Loucy (cell line): Measurements from ENCODE around the gene GFY.
"Not testable (repeated sequence)": the region's sequence is repeated elsewhere in the genome, so short reads cannot be mapped to it uniquely, and the experiment has no call there.

ENCODE experiments used
- H2AFZ ChIP-seq: fragments of 200-600 bp; sonication (generic); 2 replicates; pipeline ENCODE4 v1.6.0; 2016; ENCODE audit warnings: antibody characterized with exemption, mild to moderate bottlenecking, low read length, moderate library complexity
- H3F3A ChIP-seq: fragments of 200-600 bp; 2 replicates; pipeline ENCODE4 v1.6.0; 2016; ENCODE audit warnings: antibody characterized with exemption, low read depth, mild to moderate bottlenecking
- H3K27me3 ChIP-seq: fragments of 200-600 bp; sonication (generic); 2 replicates; pipeline ENCODE4 v1.6.1; 2014; ENCODE audit warnings: low read length, mild to moderate bottlenecking; ENCODE audit not compliant: insufficient read depth, poor library complexity, severe bottlenecking
- H3K36me3 ChIP-seq: fragments of 200-600 bp; sonication (generic); 2 replicates; pipeline ENCODE4 v1.6.1; 2016; ENCODE audit warnings: low read length; ENCODE audit not compliant: insufficient read depth
- H3K4me1 ChIP-seq: fragments of 200-600 bp; sonication (generic); 2 replicates; pipeline ENCODE4 v1.5.1; 2014; ENCODE audit warnings: low read length, mild to moderate bottlenecking; ENCODE audit not compliant: insufficient read depth, poor library complexity, severe bottlenecking
- H3K4me2 ChIP-seq: fragments of 200-600 bp; sonication (generic); 2 replicates; pipeline ENCODE4 v1.6.0; 2014; ENCODE audit warnings: antibody characterized with exemption, low read length, low read depth, mild to moderate bottlenecking; ENCODE audit not compliant: poor library complexity, severe bottlenecking
- H3K4me3 ChIP-seq: fragments of 200-600 bp; sonication (generic); 2 replicates; pipeline ENCODE4 v1.5.1; 2014; ENCODE audit warnings: low read length, mild to moderate bottlenecking, mixed read lengths; ENCODE audit not compliant: poor library complexity, severe bottlenecking
- H3K79me2 ChIP-seq: fragments of 200-600 bp; sonication (generic); 2 replicates; pipeline ENCODE4 v1.6.1; 2014; ENCODE audit warnings: low read length; ENCODE audit not compliant: insufficient read depth
- H3K9ac ChIP-seq: fragments of 200-600 bp; sonication (generic); 2 replicates; pipeline ENCODE4 v1.6.0; 2014; ENCODE audit warnings: mild to moderate bottlenecking, low read depth, low read length, moderate library complexity; ENCODE audit not compliant: poor library complexity, severe bottlenecking
- H3K9me2 ChIP-seq: fragments of 200-600 bp; sonication (generic); replicated peaks from 2 replicates; pipeline ENCODE4 v1.6.1; 2016; ENCODE audit warnings: low read depth, low read length, mixed read lengths
- H3K9me3 ChIP-seq: fragments of 200-600 bp; sonication (generic); 2 replicates; pipeline ENCODE4 v1.6.1; 2014; ENCODE audit warnings: mild to moderate bottlenecking, antibody characterized with exemption, low read length, low read depth; ENCODE audit not compliant: insufficient read depth
- H4K20me1 ChIP-seq: fragments of 200-600 bp; sonication (generic); 2 replicates; pipeline ENCODE4 v1.6.0; 2014; ENCODE audit warnings: antibody characterized with exemption, low read length, mild to moderate bottlenecking; ENCODE audit not compliant: insufficient read depth, poor library complexity, severe bottlenecking
- EZH2phosphoT487 ChIP-seq: fragments of 200-600 bp; IDR thresholded peaks from 2 replicates; pipeline ENCODE4 v1.6.1; 2018; ENCODE audit warnings: antibody characterized with exemption, mild to moderate bottlenecking, moderate library complexity, borderline replicate concordance
- TF ChIP-seq, protein P1 (sequence below): fragments of 200-600 bp; sonication (generic); conservative IDR thresholded peaks from 2 replicates; pipeline ENCODE4 v1.5.1; 2014; ENCODE audit warnings: mild to moderate bottlenecking, antibody characterized with exemption, low read length

The GFY gene

DNA sequence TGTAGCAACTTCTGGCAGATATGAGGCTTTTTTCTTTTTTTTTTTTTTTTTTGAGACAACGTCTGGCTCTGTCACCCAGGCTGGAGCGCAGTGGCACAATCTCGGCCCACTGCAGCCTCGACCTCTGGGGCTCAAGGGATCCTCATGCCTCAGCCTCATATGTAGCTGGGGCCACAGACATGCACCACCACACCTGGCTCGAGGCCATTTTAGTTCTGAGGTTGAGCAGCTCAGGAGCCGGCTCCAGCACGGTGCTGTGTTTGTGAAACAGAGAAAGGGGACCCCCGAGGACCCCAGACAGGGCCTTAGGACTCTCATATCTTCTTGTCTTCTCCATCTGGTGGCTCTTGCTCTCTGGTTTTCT, 45.4 kb downstream of the GFY start:
- no peaks in the 10 kb centered on the region for H3K36me3 ChIP-seq
- no peak overlapping the region for H2AFZ ChIP-seq
- TF ChIP-seq, protein P1, sequence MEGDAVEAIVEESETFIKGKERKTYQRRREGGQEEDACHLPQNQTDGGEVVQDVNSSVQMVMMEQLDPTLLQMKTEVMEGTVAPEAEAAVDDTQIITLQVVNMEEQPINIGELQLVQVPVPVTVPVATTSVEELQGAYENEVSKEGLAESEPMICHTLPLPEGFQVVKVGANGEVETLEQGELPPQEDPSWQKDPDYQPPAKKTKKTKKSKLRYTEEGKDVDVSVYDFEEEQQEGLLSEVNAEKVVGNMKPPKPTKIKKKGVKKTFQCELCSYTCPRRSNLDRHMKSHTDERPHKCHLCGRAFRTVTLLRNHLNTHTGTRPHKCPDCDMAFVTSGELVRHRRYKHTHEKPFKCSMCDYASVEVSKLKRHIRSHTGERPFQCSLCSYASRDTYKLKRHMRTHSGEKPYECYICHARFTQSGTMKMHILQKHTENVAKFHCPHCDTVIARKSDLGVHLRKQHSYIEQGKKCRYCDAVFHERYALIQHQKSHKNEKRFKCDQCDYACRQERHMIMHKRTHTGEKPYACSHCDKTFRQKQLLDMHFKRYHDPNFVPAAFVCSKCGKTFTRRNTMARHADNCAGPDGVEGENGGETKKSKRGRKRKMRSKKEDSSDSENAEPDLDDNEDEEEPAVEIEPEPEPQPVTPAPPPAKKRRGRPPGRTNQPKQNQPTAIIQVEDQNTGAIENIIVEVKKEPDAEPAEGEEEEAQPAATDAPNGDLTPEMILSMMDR = no peak
- TF ChIP-seq EZH2phosphoT487 = no peak
- no peaks in the 10 kb centered on the region for H3K9me3 ChIP-seq
- peak overlapping the region; percentile 68 for H3K4me2 ChIP-seq
- H3F3A ChIP-seq = peaks cover 19% of the 10 kb centered on the region
- H3K27me3 ChIP-seq = no peaks in the 10 kb centered on the region
- H4K20me1 ChIP-seq = no peaks in the 10 kb centered on the region
- H3K9me2 ChIP-seq = no peaks in the 10 kb centered on the region
- no peaks in the 10 kb centered on the region for H3K79me2 ChIP-seq
- H3K4me3 ChIP-seq = peak overlapping the region; percentile 39
- peak overlapping the region; percentile 60 for H3K9ac ChIP-seq
- H3K4me1 ChIP-seq = peaks cover 54% of the 10 kb centered on the region

DNA sequence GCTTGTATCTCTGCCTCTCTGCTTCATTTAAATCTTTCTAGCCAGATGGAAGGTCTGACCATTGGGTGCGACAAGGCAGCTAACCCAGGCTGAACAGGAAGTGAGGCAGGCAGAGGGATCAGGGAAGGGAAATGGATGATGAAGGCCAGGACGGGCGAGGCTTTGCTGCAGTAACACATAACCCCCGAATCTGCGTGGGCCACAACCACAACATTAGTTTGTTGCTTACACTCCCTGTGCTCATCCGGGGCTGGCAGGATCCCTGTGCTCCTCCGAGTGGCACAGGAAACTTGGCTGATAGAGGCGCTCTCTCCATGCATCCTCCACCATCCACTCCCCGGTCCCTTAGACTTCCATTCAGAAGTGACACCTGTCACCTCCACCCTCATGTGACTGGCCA, 47.7 kb downstream of the GFY start:
- Histone ChIP-seq H3K9me2 (no peaks in the 10 kb centered on the region), H3K4me2 (peak overlapping the region; percentile 100), H3K9ac (peak overlapping the region; percentile 85), H3K4me1 (peaks cover 59% of the 10 kb centered on the region), H2AFZ (no peak overlapping the region), H3F3A (peaks cover 21% of the 10 kb centered on the region), H3K9me3 (no peaks in the 10 kb centered on the region), H3K27me3 (no peaks in the 10 kb centered on the region), H4K20me1 (no peaks in the 10 kb centered on the region), H3K4me3 (no peak overlapping the region), H3K79me2 (no peaks in the 10 kb centered on the region), H3K36me3 (no peaks in the 10 kb centered on the region)
- no peak for TF ChIP-seq EZH2phosphoT487
- TF ChIP-seq, protein P1 = no peak

DNA sequence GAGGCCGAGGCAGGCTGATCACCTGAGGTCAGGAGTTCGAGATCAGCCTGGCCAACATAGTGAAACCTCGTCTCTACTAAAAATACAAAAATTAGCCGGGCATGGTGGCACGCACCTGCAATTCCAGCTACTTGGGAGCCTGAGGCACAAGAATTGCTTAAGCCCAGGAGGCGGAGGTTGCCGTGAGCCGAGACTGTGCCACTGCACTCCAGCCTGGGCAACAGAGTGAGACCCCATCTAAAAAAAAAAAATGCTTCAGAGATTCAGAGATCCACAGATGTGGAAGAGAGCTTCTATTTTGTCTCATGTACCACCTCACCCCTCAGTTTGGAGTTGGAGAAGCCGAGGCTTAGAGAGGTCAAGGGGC, 48.3 kb downstream of the GFY start:
- Histone ChIP-seq H3K4me1 (peaks cover 53% of the 10 kb centered on the region), H3K9ac (peak overlapping the region; percentile 85)
- not testable (repeated sequence) for H4K20me1 ChIP-seq

DNA sequence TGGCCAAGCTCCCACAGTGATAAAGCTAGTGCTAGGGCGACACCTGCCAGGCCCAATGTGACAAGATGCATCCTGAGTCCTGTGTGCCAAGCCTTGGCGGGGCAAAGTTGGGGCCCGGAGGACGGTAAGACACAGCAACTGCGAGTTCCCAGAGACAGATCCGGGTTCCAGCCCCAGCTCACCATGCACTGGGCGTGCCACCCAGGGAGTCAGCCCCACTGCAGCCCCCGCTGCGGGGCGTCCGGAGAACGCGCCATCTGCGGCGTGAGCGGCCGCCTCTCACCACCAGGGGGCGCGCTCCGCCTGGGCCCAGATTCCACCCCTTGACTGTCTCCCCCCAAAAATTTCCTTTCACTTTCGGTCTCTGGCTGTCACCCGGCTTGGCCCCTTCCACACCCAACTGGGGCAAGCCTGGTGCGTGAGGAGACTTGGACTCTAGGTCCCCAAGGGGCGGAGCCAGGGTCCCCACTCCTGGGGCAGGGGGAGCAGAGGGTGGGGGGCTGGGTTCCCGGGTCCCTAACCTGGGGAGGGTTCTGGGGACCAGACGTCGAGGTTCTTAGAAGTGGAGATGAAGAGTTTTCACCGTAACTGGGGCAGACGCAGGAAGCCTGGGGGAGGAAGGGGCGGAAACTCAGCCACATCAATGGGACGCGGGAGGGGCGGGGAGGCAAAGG, 48.8 kb downstream of the GFY start, which contains the start of gene FLT3LG:
Gene FLT3LG, plus strand, starts transcription at position 348 of the 674 bp plus-strand sequence. CDS start 425 bp downstream, outside the sequence.
- H3K4me1 ChIP-seq = peaks cover 48% of the 10 kb centered on the region

More for the DNA sequence above, 48.3 kb downstream of the GFY start:
- H3K4me2 ChIP-seq = peak overlapping the region; percentile 100
- H3F3A ChIP-seq = peaks cover 20% of the 10 kb centered on the region
- not testable (repeated sequence) for H3K9me3 ChIP-seq, H3K9me2 ChIP-seq, H3K79me2 ChIP-seq, H3K36me3 ChIP-seq, H3K27me3 ChIP-seq
- H3K4me3 ChIP-seq = peak overlapping the region; percentile 90
- H2AFZ ChIP-seq = peak overlapping the region; percentile 82

More for the DNA sequence above, 48.8 kb downstream of the GFY start, which contains the start of gene FLT3LG:
- Histone ChIP-seq H3K9me3 (no peaks in the 10 kb centered on the region), H3K27me3 (no peaks in the 10 kb centered on the region), H3F3A (peaks cover 15% of the 10 kb centered on the region), H3K36me3 (no peaks in the 10 kb centered on the region), H3K4me3 (peak within 1 kb of the TSS; percentile 90), H3K9ac (peak within 1 kb of the TSS; percentile 85), H4K20me1 (no peaks in the 10 kb centered on the region), H3K79me2 (no peaks in the 10 kb centered on the region), H3K4me2 (peak within 1 kb of the TSS; percentile 100), H3K9me2 (no peaks in the 10 kb centered on the region), H2AFZ (peak within 1 kb of the TSS; percentile 82)
- TF ChIP-seq EZH2phosphoT487 = no peak
- TF ChIP-seq, protein P1 = peak; percentile 94
